Measurements from ENCODE around the gene KPRP. TPM values are rescaled to one million over a fixed set of nuclear protein-coding genes. Genes with fewer than 3 reads are reported as not detected.

Gene KPRP
- total RNA-seq, 1 donor from 2014 or later: not detected

GRCh38 chr1:152783095-152783494 lies 25.3 kb downstream of the KPRP start:
- Mint-ChIP-seq H3K27ac (ENCODE audit: unreplicated experiment) (no peak overlapping the region), H3K36me3 (ENCODE audit: unreplicated experiment) (no peaks in the 10 kb centered on the region), H3K9me3 (ENCODE audit: unreplicated experiment) (no peaks in the 10 kb centered on the region), H3K4me1 (ENCODE audit: unreplicated experiment) (no peaks in the 10 kb centered on the region), H3K27me3 (ENCODE audit: unreplicated experiment) (no peaks in the 10 kb centered on the region), H3K4me3 (ENCODE audit: unreplicated experiment) (no peak overlapping the region)
- TF ChIP-seq CTCF (IDR thresholded peaks at IDR 0.05): no peak
- DNase-seq (ENCODE audit: extremely low spot score, unreplicated experiment): no peak

GRCh38 chr1:152786077-152786476 lies 28.3 kb downstream of the KPRP start, which contains the start of gene LCE1E:
LCE1E (plus strand) TSS chr1:152786257; CDS start chr1:152787300, 1,043 bp downstream.
- Mint-ChIP-seq H3K27me3 (ENCODE audit: unreplicated experiment) (no peaks in the 10 kb centered on the region), H3K27ac (ENCODE audit: unreplicated experiment) (no peak within 1 kb of the TSS), H3K9me3 (ENCODE audit: unreplicated experiment) (no peaks in the 10 kb centered on the region), H3K36me3 (ENCODE audit: unreplicated experiment) (no peaks in the 10 kb centered on the region), H3K4me3 (ENCODE audit: unreplicated experiment) (no peak within 1 kb of the TSS), H3K4me1 (ENCODE audit: unreplicated experiment) (no peaks in the 10 kb centered on the region)
- TF ChIP-seq CTCF (IDR thresholded peaks at IDR 0.05): no peak
- no peak for DNase-seq (ENCODE audit: extremely low spot score, unreplicated experiment)

- H3K27ac Mint-ChIP-seq (ENCODE audit: unreplicated experiment): no peak overlapping the region
- H3K27me3 Mint-ChIP-seq (ENCODE audit: unreplicated experiment): no peaks in the 10 kb centered on the region
- no peaks in the 10 kb centered on the region for H3K4me1 Mint-ChIP-seq (ENCODE audit: unreplicated experiment)
- no peak for DNase-seq (ENCODE audit: extremely low spot score, unreplicated experiment)
- H3K4me3 Mint-ChIP-seq (ENCODE audit: unreplicated experiment): no peak overlapping the region
- no peaks in the 10 kb centered on the region for H3K9me3 Mint-ChIP-seq (ENCODE audit: unreplicated experiment)
- H3K36me3 Mint-ChIP-seq (ENCODE audit: unreplicated experiment): no peaks in the 10 kb centered on the region
- TF ChIP-seq CTCF (IDR thresholded peaks at IDR 0.05): no peak
Measured at GRCh38 chr1:152795686-152796085, 37.9 kb downstream of the KPRP start.

GRCh38 chr1:152796421-152796820 lies 38.6 kb downstream of the KPRP start, which contains the start of gene LCE1D:
LCE1D (plus strand) TSS chr1:152796721; CDS start chr1:152797795, 1,074 bp downstream.
- no peaks in the 10 kb centered on the region for H3K4me1 Mint-ChIP-seq (ENCODE audit: unreplicated experiment)
- TF ChIP-seq CTCF (IDR thresholded peaks at IDR 0.05): no peak
- no peaks in the 10 kb centered on the region for H3K27me3 Mint-ChIP-seq (ENCODE audit: unreplicated experiment)
- DNase-seq (ENCODE audit: extremely low spot score, unreplicated experiment): no peak
- no peaks in the 10 kb centered on the region for H3K36me3 Mint-ChIP-seq (ENCODE audit: unreplicated experiment)
- no peak within 1 kb of the TSS for H3K27ac Mint-ChIP-seq (ENCODE audit: unreplicated experiment)
- H3K9me3 Mint-ChIP-seq (ENCODE audit: unreplicated experiment): peaks cover 4% of the 10 kb centered on the region
- no peak within 1 kb of the TSS for H3K4me3 Mint-ChIP-seq (ENCODE audit: unreplicated experiment)

GRCh38 chr1:152801333-152801732 lies 43.5 kb downstream of the KPRP start:
- TF ChIP-seq CTCF (IDR thresholded peaks at IDR 0.05): no peak
- Mint-ChIP-seq H3K4me1 (ENCODE audit: unreplicated experiment) (no peaks in the 10 kb centered on the region), H3K9me3 (ENCODE audit: unreplicated experiment) (peaks cover 5% of the 10 kb centered on the region), H3K27me3 (ENCODE audit: unreplicated experiment) (no peaks in the 10 kb centered on the region), H3K36me3 (ENCODE audit: unreplicated experiment) (no peaks in the 10 kb centered on the region), H3K4me3 (ENCODE audit: unreplicated experiment) (no peak overlapping the region), H3K27ac (ENCODE audit: unreplicated experiment) (no peak overlapping the region)
- no peak for DNase-seq (ENCODE audit: extremely low spot score, unreplicated experiment)

Data from osteocyte (in vitro differentiated cells).